ENCODE data around the gene ZNF512B. TPM values are rescaled to one million over a fixed set of nuclear protein-coding genes. Genes with fewer than 3 reads are reported as not detected.
"Not testable (repeated sequence)": the region's sequence is repeated elsewhere in the genome, so short reads cannot be mapped to it uniquely, and the experiment has no call there.

ZNF512B gene
- polyA plus RNA-seq, 3 donors: 0.10 to 2.6 TPM; not detected in 1

- Histone ChIP-seq H3K79me2 (ENCODE audit: insufficient read depth, low read length) (no peaks in the 10 kb centered on the region), H3K27ac (ENCODE audit: low read depth in 1 of 2, low read length in 2 of 2) (no peak overlapping the region), H3K4me1 (ENCODE audit: control insufficient read depth in 1 of 2, insufficient read depth in 2 of 2, low read length in 2 of 2) (peaks cover 19 to 37% of the 10 kb centered on the region in 2 donors), H3K4me3 (replicated peaks in 1 of 3; ENCODE audit: low read depth in 2 of 3, low read length in 3 of 3) (no peak overlapping the region), H3K4me2 (replicated peaks; ENCODE audit: extremely low read depth, low read length, poor library complexity, severe bottlenecking) (no peak overlapping the region), H3K9ac (ENCODE audit: insufficient read depth, low read length, poor library complexity, severe bottlenecking) (no peak overlapping the region), H3K9me3 (replicated peaks in 1 of 2; ENCODE audit: control insufficient read depth in 1 of 2, insufficient read depth in 1 of 2, low read length in 2 of 2) (no peaks in the 10 kb centered on the region), H4K20me1 (ENCODE audit: insufficient read depth, low read length) (no peaks in the 10 kb centered on the region), H3K27me3 (ENCODE audit: control insufficient read depth in 2 of 2, insufficient read depth in 2 of 2, low read length in 2 of 2) (peaks cover 0 to 18% of the 10 kb centered on the region in 2 donors), H3K36me3 (replicated peaks in 1 of 2; ENCODE audit: control insufficient read depth in 1 of 2, insufficient read depth in 2 of 2, low read length in 2 of 2) (no peaks in the 10 kb centered on the region), H2AFZ (ENCODE audit: insufficient read depth, low read depth, low read length, poor library complexity, severe bottlenecking) (no peak overlapping the region)
- H3K27me3 Mint-ChIP-seq (ENCODE audit: low read depth in 3 of 3): peaks cover 20 to 33% (median 21%) of the 10 kb centered on the region in 3 donors
- H3K36me3 Mint-ChIP-seq: peaks cover 0 to 3% of the 10 kb centered on the region in 2 donors
- peak overlapping the region in 1 of 2 donors; percentile 46 for H3K4me3 Mint-ChIP-seq
- peak overlapping the region in 1 of 7 donors; percentile 2 for H3K27ac Mint-ChIP-seq
- DNase-seq: no peak
- H3K4me1 Mint-ChIP-seq: peaks cover 30% of the 10 kb centered on the region
- TF ChIP-seq CTCF (IDR thresholded peaks at IDR 0.05): no peak
- 100% methylated on average over 1 of the region's 3 CpGs for WGBS (ENCODE audit: insufficient coverage)
- intact Hi-C loops (cut with micrococcal nuclease): loop anchor here (2.0 to 5.0 kb wide), 6 partner anchors 66 to 536 kb away; partner anchors contain the start of gene PTK6 (in 1 of the 2)
- H3K9me3 Mint-ChIP-seq: peaks cover 0 to 12% (median 4%) of the 10 kb centered on the region in 7 donors
These were observed 3.4 kb upstream of the ZNF512B start for GRCh38 chr20:63973160-63973479.

GRCh38 chr20:63972312-63973159, 2.8 kb upstream of the ZNF512B start:
- 77% methylated on average over 15 of the region's 18 CpGs for WGBS (ENCODE audit: insufficient coverage)
- H3K4me1 ChIP-seq (ENCODE audit: control insufficient read depth in 1 of 2, insufficient read depth in 2 of 2, low read length in 2 of 2): peaks cover 14 to 31% of the 10 kb centered on the region in 2 donors
- peaks cover 24% of the 10 kb centered on the region for H3K4me1 Mint-ChIP-seq
- no peaks in the 10 kb centered on the region for H3K9me3 ChIP-seq (replicated peaks in 1 of 2; ENCODE audit: control insufficient read depth in 1 of 2, insufficient read depth in 1 of 2, low read length in 2 of 2)
- peaks cover 18 to 32% (median 21%) of the 10 kb centered on the region in 3 donors for H3K27me3 Mint-ChIP-seq (ENCODE audit: low read depth in 3 of 3)
- DNase-seq: peak in 1 of 3 donors; percentile 6
- H3K36me3 ChIP-seq (replicated peaks in 1 of 2; ENCODE audit: control insufficient read depth in 1 of 2, insufficient read depth in 2 of 2, low read length in 2 of 2): no peaks in the 10 kb centered on the region
- H4K20me1 ChIP-seq (ENCODE audit: insufficient read depth, low read length): no peaks in the 10 kb centered on the region
- no peak overlapping the region for H3K4me2 ChIP-seq (replicated peaks; ENCODE audit: extremely low read depth, low read length, poor library complexity, severe bottlenecking)
- intact Hi-C loops (cut with micrococcal nuclease): loop anchor here (2.0 to 5.0 kb wide), 6 partner anchors 65 to 535 kb away; partner anchors contain the start of gene PTK6 (in 1 of the 2)
- peaks cover 0 to 18% of the 10 kb centered on the region in 2 donors for H3K27me3 ChIP-seq (ENCODE audit: control insufficient read depth in 2 of 2, insufficient read depth in 2 of 2, low read length in 2 of 2)
- H3K9ac ChIP-seq (ENCODE audit: insufficient read depth, low read length, poor library complexity, severe bottlenecking): no peak overlapping the region
- no peak overlapping the region for H2AFZ ChIP-seq (ENCODE audit: insufficient read depth, low read depth, low read length, poor library complexity, severe bottlenecking)
- H3K79me2 ChIP-seq (ENCODE audit: insufficient read depth, low read length): no peaks in the 10 kb centered on the region
- no peak overlapping the region for H3K4me3 ChIP-seq (replicated peaks in 1 of 3; ENCODE audit: low read depth in 2 of 3, low read length in 3 of 3)
- peaks cover 0 to 12% (median 4%) of the 10 kb centered on the region in 7 donors for H3K9me3 Mint-ChIP-seq
- H3K27ac ChIP-seq (ENCODE audit: low read depth in 1 of 2, low read length in 2 of 2): no peak overlapping the region
- H3K36me3 Mint-ChIP-seq: peaks cover 0 to 3% of the 10 kb centered on the region in 2 donors
- TF ChIP-seq CTCF (IDR thresholded peaks at IDR 0.05): no peak
- peak overlapping the region in 1 of 2 donors; percentile 5 for H3K4me3 Mint-ChIP-seq
- H3K27ac Mint-ChIP-seq: no peak overlapping the region

- not testable (repeated sequence) for H3K4me3 ChIP-seq (replicated peaks in 1 of 3; ENCODE audit: low read depth in 2 of 3, low read length in 3 of 3); H3K79me2 ChIP-seq (ENCODE audit: insufficient read depth, low read length); H4K20me1 ChIP-seq (ENCODE audit: insufficient read depth, low read length); H3K9me3 ChIP-seq (replicated peaks in 1 of 2; ENCODE audit: control insufficient read depth in 1 of 2, insufficient read depth in 1 of 2, low read length in 2 of 2); H3K36me3 ChIP-seq (replicated peaks in 1 of 2; ENCODE audit: control insufficient read depth in 1 of 2, insufficient read depth in 2 of 2, low read length in 2 of 2); H3K4me3 Mint-ChIP-seq; H2AFZ ChIP-seq (ENCODE audit: insufficient read depth, low read depth, low read length, poor library complexity, severe bottlenecking); DNase-seq; H3K9ac ChIP-seq (ENCODE audit: insufficient read depth, low read length, poor library complexity, severe bottlenecking); H3K36me3 Mint-ChIP-seq; H3K4me2 ChIP-seq (replicated peaks; ENCODE audit: extremely low read depth, low read length, poor library complexity, severe bottlenecking); H3K27ac ChIP-seq (ENCODE audit: low read depth in 1 of 2, low read length in 2 of 2)
- Mint-ChIP-seq H3K9me3 (peaks cover 0 to 16% (median 2%) of the 10 kb centered on the region in 7 donors), H3K27me3 (ENCODE audit: low read depth in 3 of 3) (peaks cover 17 to 30% (median 22%) of the 10 kb centered on the region in 3 donors), H3K27ac (peak overlapping the region in 1 of 7 donors; percentile 66), H3K4me1 (peaks cover 20% of the 10 kb centered on the region)
- 54% methylated on average over 2 of the region's 10 CpGs for WGBS (ENCODE audit: insufficient coverage)
- Histone ChIP-seq H3K4me1 (ENCODE audit: control insufficient read depth in 1 of 2, insufficient read depth in 2 of 2, low read length in 2 of 2) (peaks cover 14 to 26% of the 10 kb centered on the region in 2 donors), H3K27me3 (ENCODE audit: control insufficient read depth in 2 of 2, insufficient read depth in 2 of 2, low read length in 2 of 2) (peaks cover 0 to 18% of the 10 kb centered on the region in 2 donors)
- intact Hi-C loops (cut with micrococcal nuclease): loop anchor here (2.0 to 5.0 kb wide), 6 partner anchors 65 to 535 kb away; partner anchors contain the start of gene PTK6 (in 1 of the 2)
These were observed 2.2 kb upstream of the ZNF512B start for GRCh38 chr20:63971960-63972311.
